Measurements from ENCODE around the gene SPRY4. TPM values are rescaled to one million over a fixed set of nuclear protein-coding genes. Genes with fewer than 3 reads are reported as not detected.

SPRY4 gene
- total RNA-seq = 4.5 and 4.9 TPM in 2 replicates
- polyA plus RNA-seq = 6.0 and 13.0 TPM in 2 replicates
- polyA plus RNA-seq (2012) = 8.7 and 16.5 TPM in 2 replicates
- 33.3 and 95.6 TPM in 2 replicates for polyA minus RNA-seq (ENCODE audit: low replicate concordance)

- TF ChIP-seq CTCF (conservative IDR thresholded peaks at IDR 0.05 in 1 of 2, IDR thresholded peaks at IDR 0.05 in 1 of 2; ENCODE audit: low read depth in 1 of 2, low read length in 2 of 2) (no peak), EZH2 (IDR thresholded peaks at IDR 0.05; ENCODE audit: low read length, missing control alignments) (no peak)
- Histone ChIP-seq H3K27ac (ENCODE audit: insufficient read depth, low read length) (peak within 1 kb of the TSS; percentile 85), H3K4me3 (replicated peaks in 1 of 4; ENCODE audit: control extremely low read depth in 1 of 4, insufficient read depth in 1 of 4, low read depth in 3 of 4, low read length in 4 of 4) (peak within 1 kb of the TSS; percentile 74 to 89 (median 77)), H3K27me3 (ENCODE audit: control insufficient read depth, insufficient read depth, low read length) (no peaks in the 10 kb centered on the region), H4K20me1 (ENCODE audit: control insufficient read depth, extremely low read depth, insufficient read depth, low read length) (no peaks in the 10 kb centered on the region), H2AFZ (ENCODE audit: low read length) (no peak within 1 kb of the TSS), H3K9ac (ENCODE audit: insufficient read depth, low read length) (peak within 1 kb of the TSS; percentile 96), H3K4me2 (ENCODE audit: extremely low read depth, insufficient read depth, low read length) (peak within 1 kb of the TSS; percentile 89), H3K79me2 (ENCODE audit: control insufficient read depth, insufficient read depth, low read length) (peaks cover 67% of the 10 kb centered on the region), H3K9me3 (ENCODE audit: control insufficient read depth, insufficient read depth, low read depth, low read length) (no peaks in the 10 kb centered on the region), H3K36me3 (ENCODE audit: control insufficient read depth, insufficient read depth, low read length) (no peaks in the 10 kb centered on the region), H3K4me1 (ENCODE audit: control insufficient read depth, extremely low read depth, insufficient read depth, low read length) (peaks cover 22% of the 10 kb centered on the region)
- DNase-seq (ENCODE audit: low read depth in 2 of 2) = peak; percentile 94 to 99
Observed at GRCh38 chr5:142324871-142325724, at the start of gene SPRY4. Gene SPRY4, minus strand, starts transcription at chr5:142325021. Its CDS starts 9,913 bp downstream, at chr5:142315108.

- Histone ChIP-seq H3K36me3 (ENCODE audit: control insufficient read depth, insufficient read depth, low read length) (no peaks in the 10 kb centered on the region), H3K4me3 (replicated peaks in 1 of 4; ENCODE audit: control extremely low read depth in 1 of 4, insufficient read depth in 1 of 4, low read depth in 3 of 4, low read length in 4 of 4) (no peak overlapping the region), H3K9me3 (ENCODE audit: control insufficient read depth, insufficient read depth, low read depth, low read length) (no peaks in the 10 kb centered on the region), H3K27ac (ENCODE audit: insufficient read depth, low read length) (no peak overlapping the region), H4K20me1 (ENCODE audit: control insufficient read depth, extremely low read depth, insufficient read depth, low read length) (no peaks in the 10 kb centered on the region), H3K27me3 (ENCODE audit: control insufficient read depth, insufficient read depth, low read length) (no peaks in the 10 kb centered on the region), H3K9ac (ENCODE audit: insufficient read depth, low read length) (no peak overlapping the region), H3K4me1 (ENCODE audit: control insufficient read depth, extremely low read depth, insufficient read depth, low read length) (peaks cover 4% of the 10 kb centered on the region), H3K79me2 (ENCODE audit: control insufficient read depth, insufficient read depth, low read length) (no peaks in the 10 kb centered on the region), H2AFZ (ENCODE audit: low read length) (no peak overlapping the region), H3K4me2 (ENCODE audit: extremely low read depth, insufficient read depth, low read length) (no peak overlapping the region)
- DNase-seq (ENCODE audit: low read depth in 2 of 2) = no peak
- no peak for TF ChIP-seq CTCF (conservative IDR thresholded peaks at IDR 0.05 in 1 of 2, IDR thresholded peaks at IDR 0.05 in 1 of 2; ENCODE audit: low read depth in 1 of 2, low read length in 2 of 2)
- TF ChIP-seq EZH2 (IDR thresholded peaks at IDR 0.05; ENCODE audit: low read length, missing control alignments) = no peak
Observed at GRCh38 chr5:142368529-142368928, 43.7 kb upstream of the SPRY4 start.

GRCh38 chr5:142366007-142366406, 41.2 kb upstream of the SPRY4 start:
- no peaks in the 10 kb centered on the region for H4K20me1 ChIP-seq (ENCODE audit: control insufficient read depth, extremely low read depth, insufficient read depth, low read length)
- H3K4me1 ChIP-seq (ENCODE audit: control insufficient read depth, extremely low read depth, insufficient read depth, low read length) = peaks cover 8% of the 10 kb centered on the region
- no peak overlapping the region for H3K4me3 ChIP-seq (replicated peaks in 1 of 4; ENCODE audit: control extremely low read depth in 1 of 4, insufficient read depth in 1 of 4, low read depth in 3 of 4, low read length in 4 of 4)
- TF ChIP-seq EZH2 (IDR thresholded peaks at IDR 0.05; ENCODE audit: low read length, missing control alignments) (no peak), CTCF (conservative IDR thresholded peaks at IDR 0.05 in 1 of 2, IDR thresholded peaks at IDR 0.05 in 1 of 2; ENCODE audit: low read depth in 1 of 2, low read length in 2 of 2) (no peak)
- no peaks in the 10 kb centered on the region for H3K79me2 ChIP-seq (ENCODE audit: control insufficient read depth, insufficient read depth, low read length)
- H3K36me3 ChIP-seq (ENCODE audit: control insufficient read depth, insufficient read depth, low read length) = no peaks in the 10 kb centered on the region
- DNase-seq (ENCODE audit: low read depth in 2 of 2) = no peak
- no peak overlapping the region for H3K4me2 ChIP-seq (ENCODE audit: extremely low read depth, insufficient read depth, low read length)
- no peak overlapping the region for H3K9ac ChIP-seq (ENCODE audit: insufficient read depth, low read length)
- H3K9me3 ChIP-seq (ENCODE audit: control insufficient read depth, insufficient read depth, low read depth, low read length) = no peaks in the 10 kb centered on the region
- no peak overlapping the region for H3K27ac ChIP-seq (ENCODE audit: insufficient read depth, low read length)
- no peaks in the 10 kb centered on the region for H3K27me3 ChIP-seq (ENCODE audit: control insufficient read depth, insufficient read depth, low read length)
- H2AFZ ChIP-seq (ENCODE audit: low read length) = no peak overlapping the region

Data from fibroblast of lung (primary cell).